Choroid plexus epithelial cell (primary cell): ENCODE measurements around the gene YWHAG.
"Not testable (repeated sequence)": the region's sequence is repeated elsewhere in the genome, so short reads cannot be mapped to it uniquely, and the experiment has no call there.

ENCODE experiments used
- DNase-seq: peaks from one replicate; pipeline ENCODE4 v3.0.0-alpha.2; 2010; ENCODE audit warnings: low read depth
- H3K4me3 ChIP-seq: 2 replicates; pipeline ENCODE4 v1.5.1; 2011; ENCODE audit warnings: low read depth, mild to moderate bottlenecking, control low read depth, low read length, moderate library complexity
- CTCF ChIP-seq: conservative IDR thresholded peaks from 2 replicates; pipeline ENCODE4 v1.5.1; 2011; ENCODE audit warnings: low read depth, mild to moderate bottlenecking, control low read depth, inconsistent platforms, low read length, moderate library complexity

The YWHAG gene

GRCh38 chr7:76338298-76339084 lies 20.3 kb downstream of the YWHAG start:
- H3K4me3 ChIP-seq = no peak overlapping the region
- peak; percentile 22 for DNase-seq
- no peak for TF ChIP-seq CTCF

GRCh38 chr7:76337147-76337546 lies 21.6 kb downstream of the YWHAG start:
- DNase-seq = no peak
- no peak for TF ChIP-seq CTCF
- no peak overlapping the region for H3K4me3 ChIP-seq

GRCh38 chr7:76336094-76336493 lies 22.7 kb downstream of the YWHAG start:
- H3K4me3 ChIP-seq = no peak overlapping the region
- no peak for DNase-seq
- TF ChIP-seq CTCF = no peak

- H3K4me3 ChIP-seq, DNase-seq: not testable (repeated sequence)
Observed at GRCh38 chr7:76335417-76335816, 23.4 kb downstream of the YWHAG start.

GRCh38 chr7:76334320-76334967 lies 24.3 kb downstream of the YWHAG start:
- no peak for DNase-seq
- H3K4me3 ChIP-seq = no peak overlapping the region
- no peak for TF ChIP-seq CTCF

GRCh38 chr7:76333511-76334101 lies 25.2 kb downstream of the YWHAG start:
- DNase-seq = peak; percentile 36
- no peak overlapping the region for H3K4me3 ChIP-seq
- no peak for TF ChIP-seq CTCF

GRCh38 chr7:76332078-76332477 lies 26.7 kb downstream of the YWHAG start:
- no peak for TF ChIP-seq CTCF
- no peak for DNase-seq

More at GRCh38 chr7:76332078-76332477, 26.7 kb downstream of the YWHAG start:
- H3K4me3 ChIP-seq = no peak overlapping the region
